Stimulated activated CD4-positive, alpha-beta T cell treated with anti-CD3 and anti-CD28 coated beads, Interleukin-15, amount 100 ng/mL, for 1 hour (primary cell): ENCODE data around the gene PPOX.

ENCODE experiments used
- DNase-seq, 2 donors: peaks; one replicate each; pipeline ENCODE4 v3.0.0-alpha.2; 2020; ENCODE audit warnings: low read depth in 1 of 2, low spot score in 1 of 2

PPOX gene

DNA sequence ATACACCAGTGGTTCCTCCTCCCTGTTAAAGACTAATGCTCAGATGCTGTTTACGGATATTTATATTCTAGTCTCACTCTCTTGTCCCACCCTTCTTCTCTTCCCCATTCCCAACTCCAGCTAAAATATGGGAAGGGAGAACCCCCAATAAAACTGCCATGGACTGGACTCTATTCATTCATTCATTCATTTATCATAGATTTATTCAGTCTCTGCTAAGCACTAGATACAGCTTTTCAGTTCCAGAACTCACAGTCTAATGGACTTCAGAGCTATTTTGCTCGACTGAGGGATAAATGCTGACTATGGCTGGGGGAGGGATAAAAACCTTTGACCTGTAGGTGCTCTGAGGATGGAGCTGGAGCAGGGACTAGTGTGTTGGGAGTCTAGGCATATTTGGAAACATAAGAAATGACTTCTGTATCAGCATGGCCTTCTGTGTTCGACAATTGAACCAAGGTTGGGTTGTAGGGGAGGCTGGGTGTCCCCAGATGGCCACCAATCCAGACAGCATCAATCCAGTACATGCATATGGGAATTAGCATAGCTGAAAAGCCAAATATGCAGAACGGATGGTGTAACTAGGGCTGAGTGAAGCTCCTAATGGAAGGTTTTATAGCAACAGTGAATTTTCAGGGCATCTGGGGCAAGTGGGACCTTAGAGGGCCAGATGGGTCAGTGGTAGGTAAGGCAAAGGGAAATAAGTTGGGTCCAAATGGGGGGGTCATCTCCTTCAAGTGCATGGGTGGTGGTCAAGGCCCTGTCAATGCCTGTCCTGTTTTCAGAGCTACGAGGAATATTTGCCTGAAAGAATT lies 53.1 kb downstream of the PPOX start:
- no peak for DNase-seq

DNA sequence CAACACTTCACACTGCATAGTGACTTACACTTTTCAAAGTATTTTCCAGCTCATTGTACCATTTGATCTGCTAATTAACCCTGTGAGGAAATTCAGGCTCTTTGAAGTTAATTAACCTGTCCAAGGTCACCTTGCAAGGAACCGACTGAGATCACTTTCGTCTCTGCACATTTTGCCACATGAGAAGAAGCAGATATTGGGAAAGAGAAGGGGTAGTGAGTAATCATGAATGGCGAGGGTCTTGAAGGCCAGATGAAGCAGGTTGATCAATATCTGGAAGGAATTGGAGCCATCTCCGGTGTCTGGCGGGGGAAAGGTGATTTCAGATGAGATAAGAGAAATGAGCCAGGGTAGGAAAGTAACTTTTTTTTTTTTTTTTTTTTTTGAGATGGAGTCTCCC lies 53.8 kb downstream of the PPOX start:
- DNase-seq: no peak
